HAP-1 (cell line): ENCODE data around the gene MND1.
"Not testable (repeated sequence)": the region's sequence is repeated elsewhere in the genome, so short reads cannot be mapped to it uniquely, and the experiment has no call there.

Experiments
- DNase-seq, 2 experiments: peaks; one replicate each; pipeline ENCODE4 v3.0.0-alpha.2; 2016 to 2020; ENCODE audit warnings: low spot score in 2 of 2
- H3K27me3 ChIP-seq: fragments of 250-450 bp; sonication (Bioruptor Pico); 2 replicates; pipeline ENCODE4 v1.5.1; 2020; ENCODE audit warnings: low read depth, mild to moderate bottlenecking, moderate library complexity
- H3K36me3 ChIP-seq: fragments of 250-450 bp; sonication (Bioruptor Pico); replicated peaks from 2 replicates; pipeline ENCODE4 v1.5.1; 2020; ENCODE audit warnings: mild to moderate bottlenecking
- H3K4me1 ChIP-seq: fragments of 250-450 bp; sonication (Bioruptor Pico); 2 replicates; pipeline ENCODE4 v1.5.1; 2020; ENCODE audit warnings: mild to moderate bottlenecking
- H3K4me3 ChIP-seq: fragments of 250-450 bp; sonication (Bioruptor Pico); 2 replicates; pipeline ENCODE4 v1.5.1; 2020; ENCODE audit warnings: mild to moderate bottlenecking, moderate library complexity
- H3K9me3 ChIP-seq: fragments of 250-450 bp; sonication (Bioruptor Pico); 2 replicates; pipeline ENCODE4 v1.5.1; 2020; ENCODE audit warnings: mild to moderate bottlenecking, moderate library complexity
- in situ Hi-C: fragments of 300-500 bp; cut with MboI; formaldehyde crosslinking; loops from 3 replicates; pipeline ENCODE4 v1.14.3; 2020; ENCODE audit warnings: low sequenced_read_pairs, inconsistent platforms, mixed read lengths

The MND1 gene

GRCh38 chr4:153447175-153447905 is 102.9 kb downstream of the MND1 start:
- H3K9me3 ChIP-seq: no peaks in the 10 kb centered on the region
- no peak for DNase-seq
- in situ Hi-C loops: no loop called here
- no peak overlapping the region for H3K4me3 ChIP-seq
- no peaks in the 10 kb centered on the region for H3K36me3 ChIP-seq
- H3K4me1 ChIP-seq: 0 out of 2 replicates have a peak, but pooled peaks cover 2% of the 10 kb centered on the region
- no peaks in the 10 kb centered on the region for H3K27me3 ChIP-seq

GRCh38 chr4:153448003-153448731 is 103.7 kb downstream of the MND1 start:
- Histone ChIP-seq H3K9me3 (no peaks in the 10 kb centered on the region), H3K4me1 (0 out of 2 replicates have a peak, but pooled peaks cover 2% of the 10 kb centered on the region), H3K4me3 (no peak overlapping the region), H3K36me3 (no peaks in the 10 kb centered on the region), H3K27me3 (no peaks in the 10 kb centered on the region)
- in situ Hi-C loops: no loop called here
- no peak for DNase-seq

- no peaks in the 10 kb centered on the region for H3K27me3 ChIP-seq
- no peaks in the 10 kb centered on the region for H3K36me3 ChIP-seq
- H3K9me3 ChIP-seq: no peaks in the 10 kb centered on the region
- 0 out of 2 replicates have a peak, but pooled peaks cover 2% of the 10 kb centered on the region for H3K4me1 ChIP-seq
- no peak overlapping the region for H3K4me3 ChIP-seq
- no peak for DNase-seq
- in situ Hi-C loops: no loop called here
Measured at GRCh38 chr4:153449338-153449737, 104.8 kb downstream of the MND1 start.

- Histone ChIP-seq H3K36me3 (no peaks in the 10 kb centered on the region), H3K4me1 (0 out of 2 replicates have a peak, but pooled peaks cover 2% of the 10 kb centered on the region), H3K27me3 (no peaks in the 10 kb centered on the region), H3K9me3 (no peaks in the 10 kb centered on the region), H3K4me3 (no peak overlapping the region)
- DNase-seq: no peak
- in situ Hi-C loops: no loop called here
Measured at GRCh38 chr4:153450544-153450917, 106.0 kb downstream of the MND1 start.

- H3K36me3 ChIP-seq, H3K4me3 ChIP-seq, H3K9me3 ChIP-seq, H3K27me3 ChIP-seq, H3K4me1 ChIP-seq, DNase-seq, in situ Hi-C loops: not testable (repeated sequence)
Measured at GRCh38 chr4:153451145-153451544, 106.7 kb downstream of the MND1 start.

GRCh38 chr4:153451911-153452657 is 107.6 kb downstream of the MND1 start:
- no peaks in the 10 kb centered on the region for H3K27me3 ChIP-seq
- H3K4me3 ChIP-seq: no peak overlapping the region
- H3K36me3 ChIP-seq: no peaks in the 10 kb centered on the region
- in situ Hi-C loops: no loop called here
- H3K4me1 ChIP-seq: 0 out of 2 replicates have a peak, but pooled peaks cover 2% of the 10 kb centered on the region
- no peaks in the 10 kb centered on the region for H3K9me3 ChIP-seq
- no peak for DNase-seq

- no peak for DNase-seq
- in situ Hi-C loops: no loop called here
- Histone ChIP-seq H3K27me3 (no peaks in the 10 kb centered on the region), H3K9me3 (no peaks in the 10 kb centered on the region), H3K4me1 (0 out of 2 replicates have a peak, but pooled peaks cover 2% of the 10 kb centered on the region), H3K36me3 (no peaks in the 10 kb centered on the region), H3K4me3 (no peak overlapping the region)
Measured at GRCh38 chr4:153452658-153453378, 108.3 kb downstream of the MND1 start.

GRCh38 chr4:153453402-153453801 is 108.9 kb downstream of the MND1 start:
- Histone ChIP-seq H3K27me3 (no peaks in the 10 kb centered on the region), H3K4me3 (no peak overlapping the region), H3K9me3 (no peaks in the 10 kb centered on the region), H3K4me1 (no peaks in the 10 kb centered on the region), H3K36me3 (no peaks in the 10 kb centered on the region)
- in situ Hi-C loops: no loop called here
- DNase-seq: no peak

GRCh38 chr4:153458969-153459368 is 114.5 kb downstream of the MND1 start:
- Histone ChIP-seq H3K4me3 (no peak overlapping the region), H3K4me1 (no peaks in the 10 kb centered on the region), H3K27me3 (no peaks in the 10 kb centered on the region), H3K36me3 (no peaks in the 10 kb centered on the region), H3K9me3 (no peaks in the 10 kb centered on the region)
- DNase-seq: no peak
- in situ Hi-C loops: no loop called here

- in situ Hi-C loops, H3K4me3 ChIP-seq, H3K36me3 ChIP-seq, H3K4me1 ChIP-seq, H3K9me3 ChIP-seq, H3K27me3 ChIP-seq, DNase-seq: not testable (repeated sequence)
Measured at GRCh38 chr4:153461549-153461948, 117.1 kb downstream of the MND1 start.

- no peak for DNase-seq
- Histone ChIP-seq H3K4me1 (peaks cover 24% of the 10 kb centered on the region), H3K9me3 (no peaks in the 10 kb centered on the region), H3K4me3 (no peak overlapping the region), H3K27me3 (no peaks in the 10 kb centered on the region), H3K36me3 (peaks cover 3% of the 10 kb centered on the region; the same call in 1 of the 2 replicates)
- in situ Hi-C loops: no loop called here
Measured at GRCh38 chr4:153464068-153464467, 119.6 kb downstream of the MND1 start.
